Liver (tissue), 9 donors: ENCODE measurements around the gene EPHB2. TPM values are rescaled to one million over a fixed set of nuclear protein-coding genes. Genes with fewer than 3 reads are reported as not detected.

Experiments
- DNase-seq: peaks from one replicate; pipeline ENCODE4 v3.0.0-alpha.2; 2017; ENCODE audit warnings: low spot score
- H3K27ac ChIP-seq, 2 donors: one replicate each; pipeline ENCODE4 v1.7.0; 2013; ENCODE audit warnings: inconsistent platforms in 2 of 2, low read length in 2 of 2, control low read depth in 1 of 2, low read depth in 1 of 2, mild to moderate bottlenecking in 1 of 2
- H3K27me3 ChIP-seq, 4 donors: one replicate each; pipeline versions ENCODE4 v1.6.1 to v1.7.0; 2013; ENCODE audit warnings: low read length in 3 of 4, inconsistent platforms in 1 of 4, mild to moderate bottlenecking in 1 of 4, moderate library complexity in 1 of 4; ENCODE audit not compliant: control insufficient read depth in 4 of 4, insufficient read depth in 4 of 4
- H3K36me3 ChIP-seq, 4 donors: one replicate each; pipeline versions ENCODE4 v1.6.1 to v1.7.0; 2013; ENCODE audit warnings: low read length in 3 of 4, mild to moderate bottlenecking in 3 of 4, low read depth in 1 of 4, moderate library complexity in 1 of 4; ENCODE audit not compliant: control insufficient read depth in 4 of 4, insufficient read depth in 3 of 4
- H3K4me1 ChIP-seq, 4 donors: one replicate each; pipeline versions ENCODE4 v1.6.1 to v1.7.0; 2013; ENCODE audit warnings: low read length in 3 of 4, mild to moderate bottlenecking in 3 of 4, moderate library complexity in 1 of 4; ENCODE audit not compliant: control insufficient read depth in 4 of 4, insufficient read depth in 4 of 4
- H3K4me3 ChIP-seq, 3 donors: one replicate each; pipeline versions ENCODE4 v1.6.1 to v1.7.0; 2013; ENCODE audit warnings: low read length in 3 of 3, control low read depth in 1 of 3, low read depth in 1 of 3, mild to moderate bottlenecking in 1 of 3
- H3K9ac ChIP-seq, 2 donors: one replicate each; pipeline ENCODE4 v1.7.0; 2013; ENCODE audit warnings: low read length in 2 of 2, mild to moderate bottlenecking in 2 of 2, moderate library complexity in 2 of 2, control low read depth in 1 of 2, low read depth in 1 of 2
- H3K9me3 ChIP-seq, 4 donors: one replicate each; pipeline versions ENCODE4 v1.6.1 to v1.7.0; 2013; ENCODE audit warnings: low read length in 3 of 4; ENCODE audit not compliant: control insufficient read depth in 4 of 4
- EGR1 ChIP-seq, 2 donors: IDR thresholded peaks; 2 replicates each; pipeline ENCODE4 v1.6.1; 2016 to 2018; ENCODE audit warnings: antibody characterized with exemption in 2 of 2, low read depth in 2 of 2
- GABPA ChIP-seq, 2 donors: IDR thresholded peaks in 1 of 2; conservative IDR thresholded peaks in 1 of 2; 2 replicates each; pipeline ENCODE4 v1.6.1; 2016; ENCODE audit warnings: antibody characterized with exemption in 2 of 2, mild to moderate bottlenecking in 1 of 2, moderate library complexity in 1 of 2
- HNF4A ChIP-seq, 2 donors: conservative IDR thresholded peaks; 2 replicates each; pipeline ENCODE4 v1.6.1; 2016; ENCODE audit warnings: antibody characterized with exemption in 2 of 2, mild to moderate bottlenecking in 2 of 2
- HNF4G ChIP-seq: IDR thresholded peaks from 2 replicates; pipeline ENCODE4 v1.6.1; 2016; ENCODE audit warnings: antibody characterized with exemption
- NR2F2 ChIP-seq: IDR thresholded peaks from 2 replicates; pipeline ENCODE4 v1.6.1; 2016; ENCODE audit warnings: antibody characterized with exemption
- RAD21 ChIP-seq, 2 donors: IDR thresholded peaks; 2 replicates each; pipeline ENCODE4 v1.6.1; 2016; ENCODE audit warnings: antibody characterized with exemption in 2 of 2, mild to moderate bottlenecking in 2 of 2
- RXRA ChIP-seq, 2 donors: IDR thresholded peaks; 2 replicates each; pipeline ENCODE4 v1.6.1; 2017 to 2018; ENCODE audit warnings: antibody characterized with exemption in 2 of 2, mild to moderate bottlenecking in 1 of 2
- SP1 ChIP-seq: IDR thresholded peaks from 2 replicates; pipeline ENCODE4 v1.6.1; 2018; ENCODE audit warnings: antibody characterized with exemption, mild to moderate bottlenecking
- TAF1 ChIP-seq: conservative IDR thresholded peaks from 2 replicates; pipeline ENCODE4 v1.6.1; 2016; ENCODE audit warnings: antibody characterized with exemption, mild to moderate bottlenecking
- YY1 ChIP-seq: IDR thresholded peaks from 2 replicates; pipeline ENCODE4 v1.6.1; 2016; ENCODE audit warnings: antibody characterized with exemption, mild to moderate bottlenecking
- WGBS: extraction: QIAGEN DNeasy Blood & Tissue Kit; methylation state at CpG from one replicate; pipeline ENCODE4 v1.1.7; 2013; 5-methylcytosine and 5-hydroxymethylcytosine counted together
- polyA plus RNA-seq, 2 donors: library from polyadenylated mRNA; stranded (reverse) in 1 of 2; unstranded in 1 of 2; fragments of 200-250 nt in 1 of 2; fragments of >200 nt in 1 of 2; fragmentation: Nextera tagmentation in 1 of 2; extraction: Ambion mirVana in 1 of 2; gene quantifications; one replicate each; pipeline versions ENCODE4 v1.2.1 to v1.2.3, GENCODE V29; 2013 to 2015
- total RNA-seq, 2 donors: library from RNA; depleted of rRNA; stranded (reverse); fragments of >200 nt; gene quantifications; one replicate each; pipeline ENCODE4 v1.2.3, GENCODE V29; 2014
- TF ChIP-seq, protein P1 (sequence below): IDR thresholded peaks from 2 replicates; pipeline ENCODE4 v1.6.1; 2016; ENCODE audit warnings: antibody characterized with exemption
- TF ChIP-seq, protein P2 (sequence below): fragments of 150-350 bp; IDR thresholded peaks from 2 replicates; pipeline ENCODE4 v1.5.1; 2017; ENCODE audit warnings: improper control_type of control experiment, low read depth, low read length; ENCODE audit not compliant: missing input control
- TF ChIP-seq, protein P3 (sequence below): IDR thresholded peaks from 2 replicates; pipeline ENCODE4 v1.6.1; 2016; ENCODE audit warnings: antibody characterized with exemption
- TF ChIP-seq, protein P4 (sequence below): IDR thresholded peaks from 2 replicates; pipeline ENCODE4 v1.6.1; 2016; ENCODE audit warnings: antibody characterized with exemption, mild to moderate bottlenecking
- TF ChIP-seq, protein P5 (sequence below): IDR thresholded peaks from 2 replicates; pipeline ENCODE4 v1.6.1; 2016; ENCODE audit warnings: antibody characterized with exemption
- donor health status: healthy.
- donor health status: healthy.
- donor health status: healthy.
- donor health status: healthy.
- donor health status: healthy.

The EPHB2 gene
- total and polyA plus RNA-seq, 4 donors: 0.07 to 1.0 (median 0.38) TPM

DNA sequence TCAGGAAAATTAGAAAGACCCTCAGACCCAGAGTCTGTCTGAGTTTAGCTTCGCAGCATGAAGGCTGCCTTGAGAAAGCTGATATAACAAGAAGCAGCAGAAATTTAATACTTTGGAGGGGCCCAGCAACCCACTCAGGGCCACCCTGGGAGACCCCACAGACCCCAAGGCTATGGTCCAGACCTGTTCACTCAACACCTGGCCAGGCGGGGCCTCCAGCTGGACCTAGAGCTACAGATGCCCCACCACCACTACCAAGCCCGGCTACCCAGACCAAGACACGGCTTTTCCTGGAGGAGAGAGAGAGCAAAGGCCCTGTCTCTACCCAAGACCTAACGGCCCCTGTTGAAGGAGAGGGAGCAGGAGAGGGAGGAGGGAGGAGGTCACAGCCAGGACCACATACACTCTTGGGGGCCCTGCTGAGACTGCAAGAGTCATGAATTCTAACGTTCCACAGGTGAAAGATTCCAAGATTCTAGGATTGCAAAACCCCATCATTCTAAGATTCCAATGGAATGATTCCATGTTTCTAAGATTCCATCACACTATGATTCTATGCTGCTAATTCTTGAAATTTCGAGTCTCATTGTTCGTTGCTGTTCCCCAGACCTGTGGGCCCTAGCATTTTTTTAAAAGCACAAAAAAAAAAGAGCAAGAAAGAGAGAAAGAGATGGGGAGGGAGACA is 208.8 kb downstream of the EPHB2 start:
- TF ChIP-seq RAD21 (IDR thresholded peaks at IDR 0.05) (no peak), EGR1 (IDR thresholded peaks at IDR 0.05; ENCODE audit: low read depth in 2 of 2) (no peak), GABPA (IDR thresholded peaks at IDR 0.05 in 1 of 2, conservative IDR thresholded peaks at IDR 0.05 in 1 of 2) (no peak), HNF4G (no peak), RXRA (IDR thresholded peaks at IDR 0.05) (no peak), TAF1 (no peak), HNF4A (conservative IDR thresholded peaks at IDR 0.05) (no peak), SP1 (no peak), NR2F2 (no peak), YY1 (no peak)
- TF ChIP-seq, protein P1, sequence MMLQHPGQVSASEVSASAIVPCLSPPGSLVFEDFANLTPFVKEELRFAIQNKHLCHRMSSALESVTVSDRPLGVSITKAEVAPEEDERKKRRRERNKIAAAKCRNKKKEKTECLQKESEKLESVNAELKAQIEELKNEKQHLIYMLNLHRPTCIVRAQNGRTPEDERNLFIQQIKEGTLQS: no peak
- TF ChIP-seq, protein P2, sequence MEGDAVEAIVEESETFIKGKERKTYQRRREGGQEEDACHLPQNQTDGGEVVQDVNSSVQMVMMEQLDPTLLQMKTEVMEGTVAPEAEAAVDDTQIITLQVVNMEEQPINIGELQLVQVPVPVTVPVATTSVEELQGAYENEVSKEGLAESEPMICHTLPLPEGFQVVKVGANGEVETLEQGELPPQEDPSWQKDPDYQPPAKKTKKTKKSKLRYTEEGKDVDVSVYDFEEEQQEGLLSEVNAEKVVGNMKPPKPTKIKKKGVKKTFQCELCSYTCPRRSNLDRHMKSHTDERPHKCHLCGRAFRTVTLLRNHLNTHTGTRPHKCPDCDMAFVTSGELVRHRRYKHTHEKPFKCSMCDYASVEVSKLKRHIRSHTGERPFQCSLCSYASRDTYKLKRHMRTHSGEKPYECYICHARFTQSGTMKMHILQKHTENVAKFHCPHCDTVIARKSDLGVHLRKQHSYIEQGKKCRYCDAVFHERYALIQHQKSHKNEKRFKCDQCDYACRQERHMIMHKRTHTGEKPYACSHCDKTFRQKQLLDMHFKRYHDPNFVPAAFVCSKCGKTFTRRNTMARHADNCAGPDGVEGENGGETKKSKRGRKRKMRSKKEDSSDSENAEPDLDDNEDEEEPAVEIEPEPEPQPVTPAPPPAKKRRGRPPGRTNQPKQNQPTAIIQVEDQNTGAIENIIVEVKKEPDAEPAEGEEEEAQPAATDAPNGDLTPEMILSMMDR: no peak
- TF ChIP-seq, protein P3, sequence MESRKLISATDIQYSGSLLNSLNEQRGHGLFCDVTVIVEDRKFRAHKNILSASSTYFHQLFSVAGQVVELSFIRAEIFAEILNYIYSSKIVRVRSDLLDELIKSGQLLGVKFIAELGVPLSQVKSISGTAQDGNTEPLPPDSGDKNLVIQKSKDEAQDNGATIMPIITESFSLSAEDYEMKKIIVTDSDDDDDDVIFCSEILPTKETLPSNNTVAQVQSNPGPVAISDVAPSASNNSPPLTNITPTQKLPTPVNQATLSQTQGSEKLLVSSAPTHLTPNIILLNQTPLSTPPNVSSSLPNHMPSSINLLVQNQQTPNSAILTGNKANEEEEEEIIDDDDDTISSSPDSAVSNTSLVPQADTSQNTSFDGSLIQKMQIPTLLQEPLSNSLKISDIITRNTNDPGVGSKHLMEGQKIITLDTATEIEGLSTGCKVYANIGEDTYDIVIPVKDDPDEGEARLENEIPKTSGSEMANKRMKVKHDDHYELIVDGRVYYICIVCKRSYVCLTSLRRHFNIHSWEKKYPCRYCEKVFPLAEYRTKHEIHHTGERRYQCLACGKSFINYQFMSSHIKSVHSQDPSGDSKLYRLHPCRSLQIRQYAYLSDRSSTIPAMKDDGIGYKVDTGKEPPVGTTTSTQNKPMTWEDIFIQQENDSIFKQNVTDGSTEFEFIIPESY: no peak
- TF ChIP-seq, protein P4, sequence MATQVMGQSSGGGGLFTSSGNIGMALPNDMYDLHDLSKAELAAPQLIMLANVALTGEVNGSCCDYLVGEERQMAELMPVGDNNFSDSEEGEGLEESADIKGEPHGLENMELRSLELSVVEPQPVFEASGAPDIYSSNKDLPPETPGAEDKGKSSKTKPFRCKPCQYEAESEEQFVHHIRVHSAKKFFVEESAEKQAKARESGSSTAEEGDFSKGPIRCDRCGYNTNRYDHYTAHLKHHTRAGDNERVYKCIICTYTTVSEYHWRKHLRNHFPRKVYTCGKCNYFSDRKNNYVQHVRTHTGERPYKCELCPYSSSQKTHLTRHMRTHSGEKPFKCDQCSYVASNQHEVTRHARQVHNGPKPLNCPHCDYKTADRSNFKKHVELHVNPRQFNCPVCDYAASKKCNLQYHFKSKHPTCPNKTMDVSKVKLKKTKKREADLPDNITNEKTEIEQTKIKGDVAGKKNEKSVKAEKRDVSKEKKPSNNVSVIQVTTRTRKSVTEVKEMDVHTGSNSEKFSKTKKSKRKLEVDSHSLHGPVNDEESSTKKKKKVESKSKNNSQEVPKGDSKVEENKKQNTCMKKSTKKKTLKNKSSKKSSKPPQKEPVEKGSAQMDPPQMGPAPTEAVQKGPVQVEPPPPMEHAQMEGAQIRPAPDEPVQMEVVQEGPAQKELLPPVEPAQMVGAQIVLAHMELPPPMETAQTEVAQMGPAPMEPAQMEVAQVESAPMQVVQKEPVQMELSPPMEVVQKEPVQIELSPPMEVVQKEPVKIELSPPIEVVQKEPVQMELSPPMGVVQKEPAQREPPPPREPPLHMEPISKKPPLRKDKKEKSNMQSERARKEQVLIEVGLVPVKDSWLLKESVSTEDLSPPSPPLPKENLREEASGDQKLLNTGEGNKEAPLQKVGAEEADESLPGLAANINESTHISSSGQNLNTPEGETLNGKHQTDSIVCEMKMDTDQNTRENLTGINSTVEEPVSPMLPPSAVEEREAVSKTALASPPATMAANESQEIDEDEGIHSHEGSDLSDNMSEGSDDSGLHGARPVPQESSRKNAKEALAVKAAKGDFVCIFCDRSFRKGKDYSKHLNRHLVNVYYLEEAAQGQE: no peak
- TF ChIP-seq, protein P5, sequence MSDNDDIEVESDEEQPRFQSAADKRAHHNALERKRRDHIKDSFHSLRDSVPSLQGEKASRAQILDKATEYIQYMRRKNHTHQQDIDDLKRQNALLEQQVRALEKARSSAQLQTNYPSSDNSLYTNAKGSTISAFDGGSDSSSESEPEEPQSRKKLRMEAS: no peak
- Histone ChIP-seq H3K9me3 (no peaks in the 10 kb centered on the region), H3K9ac (no peak overlapping the region), H3K4me3 (no peak overlapping the region), H3K27me3 (no peaks in the 10 kb centered on the region), H3K4me1 (no peaks in the 10 kb centered on the region), H3K27ac (no peak overlapping the region), H3K36me3 (no peaks in the 10 kb centered on the region)
- 72% methylated on average over 8 of the region's 8 CpGs for WGBS
- no peak for DNase-seq
